ENCODE measurements around the gene RELN. TPM values are rescaled to one million over a fixed set of nuclear protein-coding genes. Genes with fewer than 3 reads are reported as not detected.

Gene RELN
- total RNA-seq, 2 experiments from 2014 or later: not detected

DNA sequence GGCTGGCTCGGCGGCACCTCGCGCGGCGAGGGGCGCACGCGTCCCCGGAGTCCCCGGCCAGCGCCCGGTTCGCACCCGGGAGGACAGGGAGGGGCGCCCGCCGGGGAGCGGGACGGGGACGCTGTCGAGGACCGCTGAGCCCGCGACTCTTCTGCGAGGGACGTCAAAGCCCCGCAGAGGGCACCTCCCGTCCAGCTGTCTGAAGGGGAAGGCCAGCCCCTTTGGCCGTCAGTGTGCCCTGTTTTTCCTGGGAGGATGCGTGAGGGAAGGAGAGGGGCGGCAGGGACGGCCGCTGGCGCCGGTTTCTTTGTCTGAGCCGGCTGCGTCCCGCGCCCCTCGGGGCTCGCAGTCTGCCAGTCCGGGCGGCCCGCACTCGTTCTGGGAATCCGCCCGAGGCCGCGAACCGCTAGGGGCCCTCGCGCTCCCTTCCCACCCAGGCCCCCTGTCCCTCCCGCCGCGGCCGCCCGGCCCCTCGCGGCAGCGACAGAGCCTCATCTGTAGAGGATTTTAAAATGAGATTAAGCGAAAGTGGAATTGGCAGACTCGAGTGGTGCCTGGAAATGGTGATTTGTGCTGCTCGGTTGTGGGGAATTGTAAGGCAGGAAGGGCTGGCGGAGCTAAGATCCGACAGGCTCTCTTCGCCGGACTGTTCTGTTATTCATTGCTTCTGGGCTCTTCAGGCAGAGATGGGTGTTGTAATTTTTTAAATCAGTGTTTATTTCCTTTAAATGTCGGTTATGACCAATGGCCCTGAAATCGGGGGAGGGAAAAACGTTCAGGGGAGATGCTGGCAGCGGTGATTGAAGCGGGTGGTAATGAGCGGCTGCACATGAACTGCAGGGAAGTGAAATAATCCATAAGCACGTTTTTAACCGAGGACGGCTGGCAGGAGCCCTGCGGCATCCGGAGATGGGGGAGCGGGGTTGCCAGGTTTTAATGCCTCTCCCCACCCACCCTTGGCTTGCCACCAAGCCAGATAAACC is 618 bp upstream of the RELN start:
- Mint-ChIP-seq H3K36me3 (ENCODE audit: low read depth) (no peaks in the 10 kb centered on the region), H3K27ac (no peak overlapping the region), H3K27me3 (peaks cover 46% of the 10 kb centered on the region), H3K9me3 (ENCODE audit: low read depth) (no peaks in the 10 kb centered on the region), H3K4me3 (peak overlapping the region; percentile 49), H3K4me1 (peaks cover 10% of the 10 kb centered on the region)
- intact Hi-C loops (cut with DNase I, micrococcal nuclease): loop anchor here in 1 of 2 experiments (10.0 kb wide), 1 partner anchor 165 kb away; no protein-coding TSS in a partner anchor
- DNase-seq (peak; percentile 16), ATAC-seq (peak; percentile 19)
- POLR2A ChIA-PET: no interaction called here
- CTCF ChIA-PET: interaction anchor here (1.1 kb wide), 1 partner anchor 9 kb away, joined by 3 read pairs; no protein-coding TSS in a partner anchor

DNA sequence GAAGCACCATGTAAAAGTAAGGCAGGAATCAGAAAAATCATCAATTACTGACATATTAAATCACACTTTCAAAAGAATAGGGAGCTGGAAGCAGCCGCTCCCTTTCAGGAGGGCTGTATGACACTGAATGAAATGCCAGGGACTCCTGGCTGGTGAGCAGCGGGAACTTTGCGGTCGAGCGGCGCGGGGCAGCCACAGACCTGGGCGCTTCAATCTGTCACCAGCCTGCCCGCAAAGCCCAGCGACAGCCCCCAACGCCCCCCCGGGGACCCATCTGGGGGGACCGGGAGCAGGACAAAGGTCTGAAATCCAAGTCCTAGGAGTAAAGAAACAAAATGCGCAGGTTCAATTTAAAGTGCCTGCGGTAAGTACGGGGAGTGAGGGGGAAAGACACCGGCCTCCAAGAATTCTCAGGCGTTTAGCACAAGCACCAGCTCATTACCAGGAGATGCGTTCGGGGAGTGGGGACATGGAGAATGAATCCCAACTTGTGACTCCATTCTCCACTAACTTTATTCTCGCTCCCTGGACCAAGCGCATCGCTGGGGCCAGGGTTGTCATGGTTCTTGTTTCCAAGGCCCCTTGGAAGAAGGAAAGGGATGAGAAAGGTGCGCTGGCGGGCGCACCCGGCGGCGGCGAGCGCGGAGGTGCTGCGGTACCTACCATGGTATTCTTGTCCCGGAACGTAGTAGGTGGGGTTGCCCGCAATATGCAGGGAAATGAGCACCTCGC is 824 bp downstream of the RELN start:
- ATAC-seq (no peak), DNase-seq (no peak)
- CTCF ChIA-PET: no interaction called here
- H3K9me3 Mint-ChIP-seq (ENCODE audit: low read depth): no peaks in the 10 kb centered on the region
- no peaks in the 10 kb centered on the region for H3K36me3 Mint-ChIP-seq (ENCODE audit: low read depth)
- H3K4me1 Mint-ChIP-seq: peaks cover 10% of the 10 kb centered on the region
- no peak overlapping the region for H3K27ac Mint-ChIP-seq
- H3K27me3 Mint-ChIP-seq: peaks cover 48% of the 10 kb centered on the region
- POLR2A ChIA-PET: no interaction called here
- intact Hi-C loops (cut with DNase I, micrococcal nuclease): no loop called here
- no peak overlapping the region for H3K4me3 Mint-ChIP-seq

DNA sequence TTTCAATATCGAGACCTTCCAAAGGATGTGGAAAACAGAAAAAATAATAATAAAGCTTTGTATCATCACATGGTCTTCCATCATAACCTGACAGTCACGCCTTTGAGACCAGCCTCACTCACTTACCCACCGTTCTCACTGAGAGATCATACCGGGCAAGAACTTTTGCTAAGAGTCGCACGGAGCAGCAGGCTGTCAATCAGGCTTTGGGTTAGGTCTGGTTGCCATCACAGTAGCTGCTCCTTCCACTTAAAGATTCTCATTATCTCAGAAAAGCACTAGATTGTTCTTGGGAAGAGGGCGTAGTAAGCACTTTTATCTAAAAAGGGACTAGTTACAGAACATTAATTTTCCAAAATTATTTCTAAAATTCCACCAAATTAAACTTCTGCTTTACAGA is 2.0 kb downstream of the RELN start:
- Mint-ChIP-seq H3K27me3 (peaks cover 47% of the 10 kb centered on the region), H3K36me3 (ENCODE audit: low read depth) (no peaks in the 10 kb centered on the region), H3K4me3 (no peak overlapping the region), H3K4me1 (peaks cover 10% of the 10 kb centered on the region), H3K9me3 (ENCODE audit: low read depth) (no peaks in the 10 kb centered on the region), H3K27ac (no peak overlapping the region)
- DNase-seq: no peak
- no peak for ATAC-seq
- POLR2A ChIA-PET: no interaction called here
- CTCF ChIA-PET: no interaction called here
- intact Hi-C loops (cut with DNase I, micrococcal nuclease): no loop called here

DNA sequence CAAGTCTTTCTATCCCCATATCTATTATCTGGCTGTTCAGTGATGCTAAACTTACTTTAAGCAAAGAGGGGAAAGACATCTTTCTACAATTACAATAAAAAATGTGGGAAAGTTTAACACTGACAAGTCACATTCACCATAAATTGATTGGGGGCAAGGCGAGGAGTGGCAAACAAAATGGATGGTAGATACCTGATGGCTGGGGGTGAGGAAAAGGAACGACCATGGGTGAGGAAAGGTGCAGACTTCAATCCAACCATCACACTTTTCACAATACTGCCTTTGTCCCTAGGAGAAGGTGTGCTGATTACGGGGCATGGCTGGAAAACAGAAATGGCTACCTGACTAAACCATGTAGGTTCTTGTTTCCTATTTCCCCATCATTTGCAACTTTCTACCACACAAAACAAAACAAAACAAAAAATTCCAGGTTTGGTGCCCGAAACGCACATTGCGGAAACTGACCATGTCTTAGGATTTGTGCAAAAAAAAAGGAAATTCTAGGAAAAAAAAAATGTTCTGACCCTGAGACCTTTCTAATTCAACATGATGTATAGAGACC is 3.8 kb downstream of the RELN start:
- POLR2A ChIA-PET: interaction anchor here (0.6 kb wide), 1 partner anchor 1508 kb away, joined by 3 read pairs; no protein-coding TSS in a partner anchor
- Mint-ChIP-seq H3K4me3 (no peak overlapping the region), H3K9me3 (ENCODE audit: low read depth) (no peaks in the 10 kb centered on the region), H3K27me3 (peaks cover 38% of the 10 kb centered on the region), H3K4me1 (peaks cover 10% of the 10 kb centered on the region), H3K27ac (no peak overlapping the region), H3K36me3 (ENCODE audit: low read depth) (no peaks in the 10 kb centered on the region)
- CTCF ChIA-PET: interaction anchor here (0.7 to 0.9 kb wide), 2 partner anchors 31 to 53 kb away, joined by 3 read pairs; no protein-coding TSS in a partner anchor
- ATAC-seq: no peak
- no peak for DNase-seq
- intact Hi-C loops (cut with DNase I, micrococcal nuclease): no loop called here

DNA sequence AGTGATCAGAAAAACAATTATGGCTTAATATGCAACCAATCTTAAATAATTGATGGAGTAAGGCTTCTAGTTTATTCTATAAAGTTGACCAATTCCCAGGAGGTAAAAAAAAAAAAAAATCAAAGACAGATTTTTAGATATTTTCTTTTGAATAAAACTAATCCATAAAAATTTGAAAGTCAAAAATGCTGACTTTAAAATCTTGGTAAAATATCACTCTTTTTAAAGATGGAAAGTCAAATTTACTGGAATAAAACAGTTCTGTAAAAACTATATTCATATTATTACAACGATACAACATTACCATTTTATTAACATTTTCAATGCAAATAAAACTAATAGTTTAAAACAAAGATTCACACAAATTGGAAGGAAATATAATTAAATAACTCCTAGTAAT is 5.4 kb downstream of the RELN start:
- intact Hi-C loops (cut with DNase I, micrococcal nuclease): no loop called here
- H3K4me1 Mint-ChIP-seq: peaks cover 5% of the 10 kb centered on the region
- H3K9me3 Mint-ChIP-seq (ENCODE audit: low read depth): no peaks in the 10 kb centered on the region
- H3K36me3 Mint-ChIP-seq (ENCODE audit: low read depth): no peaks in the 10 kb centered on the region
- ATAC-seq: no peak
- no peak overlapping the region for H3K27ac Mint-ChIP-seq
- DNase-seq: no peak
- no peak overlapping the region for H3K4me3 Mint-ChIP-seq
- H3K27me3 Mint-ChIP-seq: peaks cover 32% of the 10 kb centered on the region
- ChIA-PET POLR2A (no interaction called here), CTCF (no interaction called here)

DNA sequence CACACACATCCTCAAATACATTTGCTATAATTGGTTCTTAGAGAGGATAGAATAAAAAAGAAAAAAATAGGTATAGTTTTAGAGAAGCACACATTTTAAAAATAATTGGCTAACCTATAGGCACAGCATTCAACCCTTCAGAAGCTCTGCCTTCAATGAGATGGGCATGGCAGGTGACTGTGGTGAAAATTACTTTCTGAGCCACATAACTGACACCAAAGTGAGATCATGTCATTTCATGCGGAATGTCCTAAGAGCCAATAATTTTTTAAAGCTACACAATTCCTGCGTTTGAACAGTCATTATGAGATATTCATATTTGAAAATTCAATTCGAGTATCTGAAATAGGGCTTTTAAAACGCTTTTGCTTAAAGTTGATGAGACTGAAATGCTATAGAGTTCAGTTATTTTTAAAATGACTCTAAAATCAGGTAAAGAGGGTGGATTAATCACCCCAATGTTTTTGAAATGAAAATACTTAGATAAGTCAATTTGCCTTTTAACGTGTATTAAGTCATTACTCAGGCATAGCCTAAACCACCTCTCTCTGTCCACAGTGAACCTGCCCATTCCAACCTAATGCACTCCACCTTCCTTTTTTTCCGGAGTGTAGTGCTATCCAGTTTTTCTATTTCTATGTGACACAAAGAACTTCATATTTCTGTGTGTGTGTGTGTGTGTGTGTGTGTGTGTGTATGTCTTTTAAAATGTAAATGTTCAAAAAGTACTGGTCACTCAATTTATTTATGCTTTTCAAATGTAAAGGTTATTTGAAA is 6.1 kb downstream of the RELN start:
- no peak for ATAC-seq
- H3K27me3 Mint-ChIP-seq: peaks cover 25% of the 10 kb centered on the region
- no peak for DNase-seq
- no peak overlapping the region for H3K27ac Mint-ChIP-seq
- H3K9me3 Mint-ChIP-seq (ENCODE audit: low read depth): no peaks in the 10 kb centered on the region
- H3K4me1 Mint-ChIP-seq: no peaks in the 10 kb centered on the region
- ChIA-PET POLR2A (no interaction called here), CTCF (no interaction called here)
- H3K4me3 Mint-ChIP-seq: no peak overlapping the region
- intact Hi-C loops (cut with DNase I, micrococcal nuclease): no loop called here
- no peaks in the 10 kb centered on the region for H3K36me3 Mint-ChIP-seq (ENCODE audit: low read depth)

- Mint-ChIP-seq H3K27ac (no peak overlapping the region), H3K9me3 (ENCODE audit: low read depth) (no peaks in the 10 kb centered on the region), H3K4me1 (no peaks in the 10 kb centered on the region), H3K27me3 (peaks cover 15% of the 10 kb centered on the region), H3K36me3 (ENCODE audit: low read depth) (no peaks in the 10 kb centered on the region), H3K4me3 (no peak overlapping the region)
- no peak for ATAC-seq
- no peak for DNase-seq
- ChIA-PET CTCF (interaction anchor here (0.7 kb wide), 1 partner anchor 19 kb away, joined by 3 read pairs; no protein-coding TSS in a partner anchor), POLR2A (no interaction called here)
- intact Hi-C loops (cut with DNase I, micrococcal nuclease): no loop called here
These were observed 8.4 kb downstream of the RELN start for GRCh38 chr7:103981003-103981423.

DNA sequence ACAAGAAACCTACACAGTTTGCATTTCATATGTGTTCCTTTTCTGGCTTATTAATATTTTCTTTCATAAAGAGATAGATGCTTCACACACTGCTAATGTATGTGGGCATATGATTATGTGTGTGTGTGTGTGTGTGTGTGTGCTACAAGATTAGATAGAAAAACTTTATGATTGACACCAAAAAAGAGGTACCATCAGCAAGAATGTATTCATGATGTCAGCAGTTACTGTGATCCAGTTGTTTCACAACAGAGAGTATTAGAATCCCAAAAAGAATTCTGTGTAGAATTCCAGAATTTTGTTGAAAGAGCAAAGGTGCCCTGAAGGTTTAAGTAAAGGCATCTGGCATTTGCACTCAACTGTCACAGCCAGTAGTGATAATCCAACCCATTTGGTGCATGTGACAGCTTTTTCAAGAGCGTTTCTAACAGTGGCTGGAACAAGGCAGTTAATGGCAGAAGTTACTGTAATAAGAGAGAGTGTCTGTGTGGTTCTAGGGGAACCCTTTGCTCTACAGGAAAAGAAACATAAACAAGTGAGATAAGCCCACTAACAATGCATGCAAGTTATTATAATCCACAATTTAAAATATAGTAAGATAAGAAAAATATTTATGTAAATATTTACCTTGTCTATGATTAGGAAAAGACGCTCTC is 16.6 kb downstream of the RELN start:
- intact Hi-C loops (cut with DNase I, micrococcal nuclease): no loop called here
- ChIA-PET CTCF (no interaction called here), POLR2A (no interaction called here)
- ATAC-seq: no peak
- no peak overlapping the region for H3K27ac Mint-ChIP-seq
- H3K4me3 Mint-ChIP-seq: no peak overlapping the region
- H3K9me3 Mint-ChIP-seq (ENCODE audit: low read depth): no peaks in the 10 kb centered on the region
- DNase-seq: no peak
- peaks cover 2% of the 10 kb centered on the region for H3K27me3 Mint-ChIP-seq
- no peaks in the 10 kb centered on the region for H3K4me1 Mint-ChIP-seq
- no peaks in the 10 kb centered on the region for H3K36me3 Mint-ChIP-seq (ENCODE audit: low read depth)

DNA sequence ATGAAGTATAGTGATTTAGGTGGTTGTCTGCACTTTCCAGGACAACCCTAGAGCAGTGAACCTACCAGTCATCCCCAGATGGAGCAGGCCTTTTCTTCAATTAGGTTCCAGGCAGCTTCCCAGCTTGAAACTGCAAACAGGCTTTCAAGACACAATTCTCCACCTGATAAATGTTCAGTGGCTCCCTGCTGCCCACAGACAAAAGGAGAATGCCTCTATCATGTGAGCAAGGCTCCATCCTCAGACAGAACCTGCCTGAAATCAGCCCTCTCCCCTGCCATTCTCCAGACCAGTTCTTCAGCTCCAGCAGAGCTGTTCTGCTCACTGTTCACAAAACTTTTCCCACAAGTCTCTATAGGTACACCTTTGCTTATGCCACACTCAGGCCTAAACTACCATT is 22.1 kb downstream of the RELN start:
- H3K27me3 Mint-ChIP-seq: peaks cover 9% of the 10 kb centered on the region
- no peaks in the 10 kb centered on the region for H3K9me3 Mint-ChIP-seq (ENCODE audit: low read depth)
- H3K27ac Mint-ChIP-seq: no peak overlapping the region
- H3K4me3 Mint-ChIP-seq: no peak overlapping the region
- H3K36me3 Mint-ChIP-seq (ENCODE audit: low read depth): no peaks in the 10 kb centered on the region
- no peaks in the 10 kb centered on the region for H3K4me1 Mint-ChIP-seq
- DNase-seq (no peak), ATAC-seq (no peak)
- ChIA-PET CTCF (no interaction called here), POLR2A (no interaction called here)
- intact Hi-C loops (cut with DNase I, micrococcal nuclease): no loop called here

GRCh38 chr7:103966593-103967277 is 22.7 kb downstream of the RELN start:
- intact Hi-C loops (cut with DNase I, micrococcal nuclease): no loop called here
- Mint-ChIP-seq H3K27me3 (peaks cover 13% of the 10 kb centered on the region), H3K9me3 (ENCODE audit: low read depth) (no peaks in the 10 kb centered on the region), H3K27ac (no peak overlapping the region), H3K4me3 (no peak overlapping the region), H3K36me3 (ENCODE audit: low read depth) (no peaks in the 10 kb centered on the region), H3K4me1 (no peaks in the 10 kb centered on the region)
- DNase-seq (no peak), ATAC-seq (no peak)
- POLR2A ChIA-PET: no interaction called here
- CTCF ChIA-PET: no interaction called here

Measured in activated CD4-positive, alpha-beta T cell treated with anti-CD3 and anti-CD28 coated beads for 36 hours (primary cell).